ENCODE results near the gene URI1.

The URI1 gene

GRCh38 chr19:30049846-30050667 is 108.0 kb downstream of the URI1 start:
- no peak for TF ChIP-seq CTCF (IDR thresholded peaks at IDR 0.05; ENCODE audit: low read depth, low read length)
- Histone ChIP-seq H3K27ac (no peak overlapping the region), H3K4me3 (ENCODE audit: low read depth, low read length) (no peak overlapping the region), H3K27me3 (ENCODE audit: insufficient read depth, low read depth, severe bottlenecking) (no peaks in the 10 kb centered on the region), H3K9me3 (ENCODE audit: severe bottlenecking) (no peaks in the 10 kb centered on the region), H3K36me3 (no peaks in the 10 kb centered on the region)
- DNase-seq: no peak

GRCh38 chr19:30052122-30053075 is 110.4 kb downstream of the URI1 start:
- TF ChIP-seq CTCF (IDR thresholded peaks at IDR 0.05; ENCODE audit: low read depth, low read length): no peak
- DNase-seq: no peak
- no peaks in the 10 kb centered on the region for H3K36me3 ChIP-seq
- H3K4me3 ChIP-seq (ENCODE audit: low read depth, low read length): no peak overlapping the region
- H3K27ac ChIP-seq: no peak overlapping the region
- no peaks in the 10 kb centered on the region for H3K27me3 ChIP-seq (ENCODE audit: insufficient read depth, low read depth, severe bottlenecking)
- H3K9me3 ChIP-seq (ENCODE audit: severe bottlenecking): no peaks in the 10 kb centered on the region

GRCh38 chr19:30053558-30053957 is 111.5 kb downstream of the URI1 start:
- DNase-seq: no peak
- no peak for TF ChIP-seq CTCF (IDR thresholded peaks at IDR 0.05; ENCODE audit: low read depth, low read length)
- Histone ChIP-seq H3K4me3 (ENCODE audit: low read depth, low read length) (no peak overlapping the region), H3K9me3 (ENCODE audit: severe bottlenecking) (no peaks in the 10 kb centered on the region), H3K36me3 (no peaks in the 10 kb centered on the region), H3K27ac (no peak overlapping the region), H3K27me3 (ENCODE audit: insufficient read depth, low read depth, severe bottlenecking) (no peaks in the 10 kb centered on the region)

- no peak for DNase-seq
- no peak overlapping the region for H3K4me3 ChIP-seq (ENCODE audit: low read depth, low read length)
Measured at GRCh38 chr19:30054210-30054609, 112.2 kb downstream of the URI1 start.

GRCh38 chr19:30056580-30056979 is 114.5 kb downstream of the URI1 start:
- Histone ChIP-seq H3K36me3 (no peaks in the 10 kb centered on the region), H3K4me3 (ENCODE audit: low read depth, low read length) (no peak overlapping the region), H3K27me3 (ENCODE audit: insufficient read depth, low read depth, severe bottlenecking) (no peaks in the 10 kb centered on the region), H3K9me3 (ENCODE audit: severe bottlenecking) (no peaks in the 10 kb centered on the region), H3K27ac (no peak overlapping the region)
- no peak for TF ChIP-seq CTCF (IDR thresholded peaks at IDR 0.05; ENCODE audit: low read depth, low read length)
- DNase-seq: no peak

More at GRCh38 chr19:30054210-30054609, 112.2 kb downstream of the URI1 start:
- Histone ChIP-seq H3K27me3 (ENCODE audit: insufficient read depth, low read depth, severe bottlenecking) (no peaks in the 10 kb centered on the region), H3K9me3 (ENCODE audit: severe bottlenecking) (no peaks in the 10 kb centered on the region), H3K27ac (no peak overlapping the region), H3K36me3 (no peaks in the 10 kb centered on the region)
- TF ChIP-seq CTCF (IDR thresholded peaks at IDR 0.05; ENCODE audit: low read depth, low read length): no peak

All from WERI-Rb-1 (cell line).